Measurements from ENCODE around the gene CD6. TPM values are rescaled to one million over a fixed set of nuclear protein-coding genes. Genes with fewer than 3 reads are reported as not detected.

Gene CD6
- total and polyA plus RNA-seq, 2 of the 8 experiments (the other 6 are each of a cell fraction or from before 2014, with no cell fraction given), result 0.03 TPM; not detected in 1

GRCh38 chr11:61001931-61002330, 30.5 kb downstream of the CD6 start:
- DNase-seq (ENCODE audit: low read depth in 1 of 2, low spot score in 2 of 2) (no peak), FAIRE-seq (no peak)
- 89% methylated on average over 3 of the region's 3 CpGs; no CpG with 5 or more reads in 1 of the 2 experiments for WGBS, 2 experiments (ENCODE audit: extremely low coverage in 1 of 2, insufficient coverage in 1 of 2, insufficient read length in 1 of 2, insufficient replicate concordance in 2 of 2, low coverage in 1 of 2, low lambda C conversion rate in 2 of 2, missing lambda C conversion rate in 1 of 2)
- Histone ChIP-seq H4K91ac (replicated peaks; ENCODE audit: insufficient read length, low read length) (no peak overlapping the region), H2BK20ac (ENCODE audit: low read length) (no peak overlapping the region), H3K27ac (ENCODE audit: low read depth, low read length) (no peak overlapping the region), H2BK15ac (ENCODE audit: low read length) (no peak overlapping the region), H3K14ac (ENCODE audit: insufficient read length) (no peak overlapping the region), H3K23me2 (ENCODE audit: low read depth, low read length) (no peaks in the 10 kb centered on the region), H3K9me3 (ENCODE audit: insufficient read depth in 2 of 2, low read depth in 1 of 2, low read length in 1 of 2) (no peaks in the 10 kb centered on the region), H2BK12ac (ENCODE audit: low read depth, low read length) (no peak overlapping the region), H3K36me3 (ENCODE audit: control insufficient read depth in 2 of 4, insufficient read depth in 4 of 4, low read length in 3 of 4) (no peaks in the 10 kb centered on the region), H2AK5ac (ENCODE audit: low read depth, low read length) (no peak overlapping the region), H3K4ac (replicated peaks; ENCODE audit: insufficient read length, low read depth, low read length) (no peak overlapping the region), H3K79me2 (ENCODE audit: control insufficient read depth in 1 of 2, insufficient read depth in 2 of 2, low read length in 2 of 2) (no peaks in the 10 kb centered on the region), H4K5ac (ENCODE audit: insufficient read length, low read depth, low read length) (no peak overlapping the region), H3K4me2 (ENCODE audit: insufficient read depth in 1 of 2, low read depth in 2 of 2, low read length in 2 of 2) (no peak overlapping the region), H4K20me1 (replicated peaks in 1 of 2; ENCODE audit: control insufficient read depth in 1 of 2, insufficient read depth in 2 of 2, low read length in 2 of 2) (peaks cover 0 to 2% of the 10 kb centered on the region in 2 experiments), H3K9ac (replicated peaks in 1 of 4; ENCODE audit: extremely low read depth in 1 of 4, low read depth in 3 of 4, low read length in 3 of 4) (no peak overlapping the region), H3K79me1 (ENCODE audit: low read depth, low read length) (no peaks in the 10 kb centered on the region), H3K27me3 (replicated peaks in 1 of 4; ENCODE audit: control insufficient read depth in 3 of 4, extremely low read depth in 1 of 4, insufficient read depth in 3 of 4, low read length in 3 of 4) (peaks cover 14 to 25% (median 23%) of the 10 kb centered on the region in 4 experiments), H3K18ac (ENCODE audit: extremely low read depth, low read length) (no peak overlapping the region), H2BK5ac (ENCODE audit: low read depth, low read length) (no peak overlapping the region), H3K56ac (replicated peaks; ENCODE audit: insufficient read length, low read depth, low read length) (no peak overlapping the region), H4K8ac (ENCODE audit: extremely low read depth, insufficient read depth, low read length) (no peak overlapping the region), H3K4me1 (replicated peaks in 1 of 4; ENCODE audit: control insufficient read depth in 3 of 4, insufficient read depth in 4 of 4, low read length in 3 of 4) (no peaks in the 10 kb centered on the region; a peak in 2 of 7 replicates), H2BK120ac (replicated peaks; ENCODE audit: low read depth, low read length) (no peak overlapping the region), H3K4me3 (ENCODE audit: extremely low read depth in 1 of 4, insufficient read depth in 2 of 4, low read depth in 3 of 4, low read length in 4 of 4) (no peak overlapping the region), H3K23ac (ENCODE audit: insufficient read length) (no peak overlapping the region), H2AFZ (ENCODE audit: low read length) (no peak overlapping the region)
- CTCF ChIA-PET (ENCODE audit: partially characterized antibody), result no interaction called here
- POLR2A ChIA-PET (ENCODE audit: partially characterized antibody), result no interaction called here
- TF ChIP-seq POU5F1 (IDR thresholded peaks at IDR 0.05; ENCODE audit: low read depth, low read length), result no peak
- no peak for TF ChIP-seq SIX5 (IDR thresholded peaks at IDR 0.05; ENCODE audit: low read depth, low read length)
- no peak for TF ChIP-seq GABPA (IDR thresholded peaks at IDR 0.05; ENCODE audit: borderline replicate concordance, insufficient read depth, low read length)
- TF ChIP-seq SP1 (IDR thresholded peaks at IDR 0.05; ENCODE audit: low read depth, low read length), result no peak
- no peak for TF ChIP-seq GTF2F1 (IDR thresholded peaks at IDR 0.05; ENCODE audit: borderline replicate concordance, low read depth, low read length)
- TF ChIP-seq MAX (IDR thresholded peaks at IDR 0.05), result no peak
- TF ChIP-seq SUZ12 (IDR thresholded peaks at IDR 0.05; ENCODE audit: low read length), result no peak
- TF ChIP-seq SIRT6 (IDR thresholded peaks at IDR 0.05; ENCODE audit: low read length), result no peak
- no peak for TF ChIP-seq CTCF (IDR thresholded peaks at IDR 0.05; ENCODE audit: control extremely low read depth in 1 of 3, insufficient read depth in 1 of 3, low read depth in 1 of 3, low read length in 3 of 3)
- TF ChIP-seq EP300 (IDR thresholded peaks at IDR 0.05; ENCODE audit: borderline replicate concordance in 1 of 2, low read depth in 2 of 2, low read length in 2 of 2), result no peak
- no peak for TF ChIP-seq TEAD4 (IDR thresholded peaks at IDR 0.05; ENCODE audit: low read depth, low read length)
- no peak for TF ChIP-seq SP2 (IDR thresholded peaks at IDR 0.05; ENCODE audit: low read length)
- no peak for TF ChIP-seq CBX8 (IDR thresholded peaks at IDR 0.05; ENCODE audit: borderline replicate concordance, low read depth, low read length)

Measured in H1 (cell line).